HG02970 (cell line): ENCODE results near the gene MYH15.

Experiments
- ATAC-seq: cut with Tn5 transposase; IDR thresholded peaks from one replicate; pipeline ENCODE4 v1.9.1; 2021; ENCODE audit warnings: mild to moderate bottlenecking, moderate library complexity, moderate number of reproducible peaks; ENCODE audit not compliant: unreplicated experiment, low FRiP score

The MYH15 gene

DNA sequence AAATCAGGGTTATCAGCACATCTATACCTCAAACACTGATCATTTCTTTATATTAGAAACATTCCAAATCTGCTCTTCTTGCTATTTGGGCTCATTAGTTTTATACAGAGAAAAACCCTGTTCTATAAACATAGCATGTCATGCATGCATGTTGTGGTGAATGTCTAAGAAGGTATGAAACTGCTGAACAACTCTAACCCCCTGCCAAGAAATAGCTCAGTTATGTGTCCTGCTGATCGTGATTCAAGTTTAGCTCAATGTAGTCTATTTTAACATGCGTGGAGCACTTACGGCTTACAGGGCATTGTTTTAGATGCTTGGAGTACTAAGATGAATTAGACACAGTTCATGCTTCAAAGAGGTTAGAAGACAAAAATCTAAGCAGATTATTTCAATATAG lies 35.8 kb downstream of the MYH15 start:
- no peak for ATAC-seq

DNA sequence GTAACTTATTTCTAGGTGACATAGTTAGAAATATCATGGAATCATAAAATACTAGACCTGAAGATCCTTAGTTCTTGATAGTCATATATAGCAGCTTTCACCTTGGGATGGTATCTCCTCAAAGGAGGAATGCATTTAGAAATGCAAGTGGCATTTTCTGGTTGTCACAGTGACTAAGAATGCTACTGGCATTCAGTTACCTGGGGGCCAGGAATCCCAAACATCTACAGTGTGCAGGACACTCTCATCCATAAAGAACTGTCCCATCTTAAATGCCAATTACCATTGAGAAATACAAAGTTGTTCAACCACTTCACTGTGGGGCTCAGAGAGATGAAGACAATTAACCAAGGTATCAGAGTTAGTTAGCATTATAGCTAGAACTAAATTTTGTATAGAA lies 36.7 kb downstream of the MYH15 start:
- no peak for ATAC-seq

DNA sequence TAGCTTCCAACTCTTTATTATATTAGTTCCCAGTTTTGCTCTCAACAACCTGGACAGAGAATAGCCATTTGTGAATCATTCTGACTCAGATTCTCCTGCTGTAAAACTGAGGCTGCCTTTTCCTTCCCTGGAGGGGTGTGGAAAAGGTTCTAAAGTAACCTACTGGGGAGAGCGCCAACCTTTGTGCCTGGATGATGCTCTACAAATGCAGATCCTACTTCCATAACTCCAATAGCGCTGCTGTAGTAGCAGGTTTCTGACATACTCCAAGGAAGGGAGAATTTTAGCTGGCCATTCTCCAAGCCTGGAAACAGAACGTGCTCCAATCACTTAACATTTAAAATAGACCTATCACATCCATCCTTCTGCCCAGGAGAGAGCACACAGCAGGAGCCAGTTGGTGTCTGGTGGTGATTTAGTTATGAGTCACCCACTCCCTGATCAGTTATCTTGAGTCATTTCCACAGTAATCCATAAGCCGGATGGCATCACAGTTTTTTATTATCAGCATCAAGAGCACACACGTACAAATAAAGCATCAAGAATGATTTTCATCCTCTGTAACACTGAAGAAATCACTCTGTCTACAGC lies 38.3 kb downstream of the MYH15 start:
- ATAC-seq, result no peak

- ATAC-seq, result no peak
These were observed 39.0 kb downstream of the MYH15 start for GRCh38 chr3:108471426-108471825.

DNA sequence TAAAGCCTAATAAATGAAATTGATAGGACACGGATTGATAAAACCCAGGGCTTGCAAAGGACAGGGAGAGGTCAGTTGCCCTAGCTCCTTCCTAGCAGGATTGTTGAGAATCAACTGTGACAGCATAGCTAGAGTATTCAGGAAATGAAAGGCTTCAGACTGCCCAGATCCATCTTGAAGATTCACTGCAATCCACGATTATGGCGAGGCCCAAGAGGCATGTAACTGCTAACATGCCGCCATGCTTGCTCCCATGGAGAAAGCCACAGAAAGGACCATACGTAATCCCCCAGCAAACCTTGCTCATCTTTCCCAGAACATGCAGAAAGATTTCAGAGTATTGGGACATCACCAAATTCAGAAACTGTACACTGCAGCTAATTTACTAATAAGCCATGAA lies 41.3 kb downstream of the MYH15 start:
- no peak for ATAC-seq

- ATAC-seq, result no peak
These were observed 41.8 kb downstream of the MYH15 start for GRCh38 chr3:108468577-108468976.

GRCh38 chr3:108462899-108463298 lies 47.5 kb downstream of the MYH15 start:
- no peak for ATAC-seq

GRCh38 chr3:108461661-108462111 lies 48.7 kb downstream of the MYH15 start:
- no peak for ATAC-seq

GRCh38 chr3:108459225-108459624 lies 51.2 kb downstream of the MYH15 start:
- ATAC-seq, result no peak

GRCh38 chr3:108455212-108455705 lies 55.1 kb downstream of the MYH15 start:
- ATAC-seq, result no peak

DNA sequence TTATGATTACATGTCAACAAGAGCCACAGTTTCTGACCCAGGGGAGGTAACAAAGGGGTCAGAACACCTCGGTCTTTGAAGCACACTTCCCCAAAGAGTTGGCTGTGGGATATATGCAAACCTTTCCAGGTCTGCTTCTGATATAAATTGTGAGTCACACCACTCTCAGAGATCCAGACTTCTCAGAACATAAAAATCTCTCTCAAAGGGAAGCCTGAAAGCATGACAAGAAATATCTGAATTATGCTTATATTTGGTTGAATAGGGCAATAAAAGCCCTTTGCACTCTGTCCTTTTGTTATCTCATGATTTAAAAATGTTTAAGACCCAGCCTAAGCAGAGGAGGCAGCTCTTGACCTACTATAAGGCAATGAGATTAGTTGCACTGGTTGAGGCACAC lies 56.8 kb downstream of the MYH15 start:
- no peak for ATAC-seq

DNA sequence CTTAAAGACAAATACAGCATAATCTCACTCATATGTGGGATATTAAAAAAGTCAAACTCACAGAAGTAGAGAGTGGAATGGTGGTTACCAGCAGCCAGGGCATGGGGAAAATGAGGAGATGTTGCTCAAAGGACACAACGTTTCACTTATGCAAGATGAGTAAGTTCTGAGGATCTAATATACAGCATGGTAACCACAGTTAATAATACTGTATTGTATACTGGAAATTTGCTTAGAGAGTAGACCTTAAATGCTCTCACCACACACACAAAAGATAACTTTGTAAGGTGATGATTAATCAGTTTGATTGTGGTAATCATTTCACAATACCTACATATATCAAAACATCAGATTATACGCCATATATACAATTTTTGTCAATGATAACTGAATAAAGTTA lies 60.0 kb downstream of the MYH15 start:
- ATAC-seq, result no peak

- no peak for ATAC-seq
These were observed 61.8 kb downstream of the MYH15 start for GRCh38 chr3:108448593-108448992.

DNA sequence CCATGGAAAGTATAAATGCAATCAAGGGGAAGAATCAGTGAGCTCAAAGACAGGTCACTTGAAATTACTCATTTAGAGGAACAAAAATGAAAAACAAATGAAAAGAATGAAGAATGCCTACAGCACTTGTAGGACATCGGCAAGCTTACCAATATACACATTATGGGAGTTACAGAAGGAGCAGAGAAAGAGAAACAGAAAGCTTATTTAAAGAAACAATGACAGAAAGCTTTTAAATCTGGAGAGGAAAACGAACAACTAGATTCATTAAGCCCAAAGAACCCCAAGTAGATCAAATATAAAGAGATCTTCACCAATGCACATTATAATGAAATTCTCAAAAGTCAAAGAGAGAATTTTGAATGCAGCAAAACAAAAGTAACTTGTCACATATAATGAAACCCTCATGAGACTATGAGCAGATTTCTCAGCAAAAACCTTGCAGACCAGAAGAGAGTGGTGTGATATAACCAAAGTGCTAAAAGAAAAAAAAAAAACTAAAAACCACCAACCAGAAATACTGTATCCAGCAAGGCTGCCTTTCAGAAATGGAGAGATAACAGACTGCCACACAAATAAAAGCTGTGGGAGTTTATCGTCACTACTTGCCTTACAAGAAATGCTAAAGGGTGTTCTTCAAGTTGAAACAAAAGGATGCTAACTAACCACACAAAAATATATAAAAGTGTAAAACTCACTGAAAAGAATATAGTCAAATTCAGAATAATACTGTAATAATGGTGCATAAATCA lies 63.1 kb downstream of the MYH15 start:
- no peak for ATAC-seq

DNA sequence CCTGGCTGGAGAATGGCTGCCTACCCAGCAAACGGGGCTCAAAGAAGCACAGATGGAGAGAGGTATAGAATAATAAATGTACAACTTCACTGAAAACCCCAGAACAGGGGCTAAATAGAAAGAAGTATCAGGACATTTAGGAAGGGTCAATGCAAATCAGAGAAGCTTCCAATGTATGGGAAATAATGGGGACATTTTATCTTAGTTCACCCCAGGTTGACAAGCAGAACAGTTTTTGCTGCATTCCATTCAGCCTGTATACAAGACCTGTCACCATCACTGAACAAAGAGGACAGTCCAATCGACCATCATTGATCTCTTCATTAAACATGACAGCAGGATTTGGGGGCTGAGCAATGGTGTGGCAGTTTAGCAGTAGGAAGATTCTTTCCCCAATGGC lies 68.1 kb downstream of the MYH15 start:
- ATAC-seq, result no peak

GRCh38 chr3:108441518-108441917 lies 68.9 kb downstream of the MYH15 start:
- ATAC-seq, result no peak

- no peak for ATAC-seq
These were observed 69.3 kb downstream of the MYH15 start for GRCh38 chr3:108441071-108441507.

DNA sequence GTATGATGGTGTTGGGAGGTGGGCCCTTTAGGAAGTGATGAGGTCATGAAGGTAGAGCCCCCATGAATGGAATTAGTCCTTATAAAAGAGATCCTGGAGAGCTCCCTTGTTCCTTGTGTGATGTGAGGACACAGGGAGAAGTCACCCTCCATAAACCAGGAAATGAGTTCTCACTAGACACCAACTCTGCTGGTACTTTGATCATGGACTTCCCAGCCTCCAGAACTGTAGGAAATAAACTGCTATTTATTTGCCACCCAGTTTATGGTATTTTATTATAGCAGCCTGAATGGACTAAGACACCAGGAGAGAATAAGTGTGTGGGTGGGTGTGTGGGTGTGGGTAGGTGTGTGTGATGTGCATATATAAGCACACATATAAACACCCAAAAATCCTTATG lies 71.9 kb downstream of the MYH15 start:
- no peak for ATAC-seq

GRCh38 chr3:108437439-108437838 lies 73.0 kb downstream of the MYH15 start:
- ATAC-seq, result no peak

DNA sequence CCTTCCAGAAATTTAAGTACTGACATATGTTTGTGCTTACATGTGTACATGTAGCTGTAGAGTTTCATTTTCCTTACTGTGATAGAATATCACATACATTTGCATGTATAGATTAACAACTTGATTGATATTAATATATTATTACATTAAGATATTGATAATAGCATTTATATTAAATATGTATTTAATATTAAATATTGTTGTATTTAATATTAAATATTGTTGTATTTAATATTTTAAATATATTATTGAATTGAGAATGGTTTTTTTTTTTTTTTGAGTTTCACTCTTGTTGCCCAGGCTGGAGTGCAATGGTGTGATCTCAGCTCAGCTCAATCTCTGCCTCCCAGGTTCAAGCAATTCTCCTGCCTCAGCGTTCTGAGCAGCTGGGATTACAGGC lies 76.5 kb downstream of the MYH15 start:
- no peak for ATAC-seq

DNA sequence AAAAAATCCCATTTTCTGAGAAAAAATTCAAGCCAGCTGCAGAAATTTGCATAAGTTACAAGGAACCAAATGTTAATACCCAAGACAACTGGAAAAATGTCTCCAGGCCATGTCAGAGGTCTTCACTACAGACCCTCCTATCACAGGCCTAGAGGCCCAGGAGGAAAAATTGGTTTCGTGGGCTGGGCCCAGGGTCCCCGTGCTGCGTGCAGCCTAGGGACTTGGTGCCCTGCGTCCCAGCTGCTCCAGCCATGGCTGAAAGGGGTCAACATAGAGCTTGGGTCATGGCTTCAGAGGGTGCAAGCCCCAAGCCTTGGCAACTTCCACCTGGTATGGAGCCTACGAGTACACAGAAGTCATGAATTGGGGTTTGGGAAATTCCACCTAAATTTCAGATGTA lies 78.0 kb downstream of the MYH15 start:
- no peak for ATAC-seq

- no peak for ATAC-seq
These were observed 79.9 kb downstream of the MYH15 start for GRCh38 chr3:108430540-108430939.
